Lung (tissue), 12 donors: Measurements from ENCODE around the gene HTR3B. TPM values are rescaled to one million over a fixed set of nuclear protein-coding genes. Genes with fewer than 3 reads are reported as not detected.
"Not testable (repeated sequence)": the region's sequence is repeated elsewhere in the genome, so short reads cannot be mapped to it uniquely, and the experiment has no call there.

Source experiments
- ATAC-seq: fragments of 200-7000 bp; cut with Tn5 transposase; one replicate; pipeline ENCODE4 v1.9.1; 2020; ENCODE audit warnings: moderate number of reproducible peaks; ENCODE audit not compliant: insufficient read depth, low FRiP score
- DNase-seq, 3 donors: peaks; one replicate each; pipeline ENCODE4 v3.0.0-alpha.2; 2013 to 2017
- H3K27ac ChIP-seq, 2 donors: one replicate each; pipeline ENCODE4 v1.5.1; 2013; ENCODE audit warnings: mild to moderate bottlenecking in 2 of 2, moderate library complexity in 2 of 2, control low read depth in 1 of 2, inconsistent platforms in 1 of 2, low read depth in 1 of 2, low read length in 1 of 2
- H3K27me3 ChIP-seq, 3 donors: one replicate each; pipeline ENCODE4 v1.5.1; 2013; ENCODE audit warnings: low read length in 2 of 3; ENCODE audit not compliant: control insufficient read depth in 3 of 3, insufficient read depth in 3 of 3
- H3K36me3 ChIP-seq, 4 donors: one replicate each; pipeline ENCODE4 v1.5.1; 2013; ENCODE audit warnings: low read length in 4 of 4, mild to moderate bottlenecking in 1 of 4, moderate library complexity in 1 of 4; ENCODE audit not compliant: control insufficient read depth in 4 of 4, insufficient read depth in 4 of 4
- H3K4me1 ChIP-seq, 5 donors: one replicate each; pipeline ENCODE4 v1.5.1; 2013; ENCODE audit warnings: low read length in 5 of 5, mild to moderate bottlenecking in 2 of 5, moderate library complexity in 1 of 5; ENCODE audit not compliant: control insufficient read depth in 5 of 5, insufficient read depth in 5 of 5
- H3K4me3 ChIP-seq: one replicate; pipeline ENCODE4 v1.5.1; 2013; ENCODE audit warnings: mild to moderate bottlenecking, control low read depth, moderate library complexity
- H3K9ac ChIP-seq, 2 donors: one replicate each; pipeline ENCODE4 v1.5.1; 2013; ENCODE audit warnings: low read length in 2 of 2, control low read depth in 1 of 2; ENCODE audit not compliant: insufficient read depth in 1 of 2
- H3K9me3 ChIP-seq, 4 donors: one replicate each; pipeline ENCODE4 v1.5.1; 2013; ENCODE audit warnings: low read length in 3 of 4, mild to moderate bottlenecking in 1 of 4, moderate library complexity in 1 of 4; ENCODE audit not compliant: control insufficient read depth in 4 of 4, insufficient read depth in 3 of 4
- CTCF ChIP-seq: IDR thresholded peaks from 2 replicates; pipeline ENCODE4 v1.5.1; 2012; ENCODE audit warnings: mild to moderate bottlenecking; ENCODE audit errors: control extremely low read depth, extremely low read depth
- WGBS, 2 donors: extraction: QIAGEN DNeasy Blood & Tissue Kit; methylation state at CpG; one replicate each; pipeline ENCODE4 v1.1.7; 2013; 5-methylcytosine and 5-hydroxymethylcytosine counted together
- polyA plus RNA-seq, 2 donors: library from polyadenylated mRNA; stranded (reverse); fragments of 200-250 nt; gene quantifications; one replicate each; pipeline ENCODE4 v1.2.1, GENCODE V29; 2013
- total RNA-seq, 2 donors: library from RNA; depleted of rRNA in 1 of 2; stranded (reverse); fragments of >200 nt in 1 of 2; gene quantifications; one replicate each; pipeline ENCODE4 v1.2.1, GENCODE V29; 2014 to 2021
- donor health status: control.
- donor health status: control.
- donor health status: Bipolar disorder and iron deficiency.
- donor health status: healthy.
- donor health status: DM: yes; HTN: yes; CAD: no.

The HTR3B gene
- total and polyA plus RNA-seq, 4 donors: 0.03 TPM; not detected in 3

- no peak overlapping the region for H3K27ac ChIP-seq
- H3K4me1 ChIP-seq: no peaks in the 10 kb centered on the region
- no peak for TF ChIP-seq CTCF
- no peaks in the 10 kb centered on the region for H3K27me3 ChIP-seq
- DNase-seq (no peak), ATAC-seq (no peak)
- H3K9me3 ChIP-seq: no peaks in the 10 kb centered on the region
- 74 to 81% methylated on average over 7 of the region's 7 CpGs for WGBS, 2 donors
- no peaks in the 10 kb centered on the region for H3K36me3 ChIP-seq
- H3K4me3 ChIP-seq: no peak overlapping the region
- H3K9ac ChIP-seq: no peak overlapping the region
Observed at GRCh38 chr11:113932788-113933187, 28.2 kb downstream of the HTR3B start.

- ATAC-seq, H3K27ac ChIP-seq, DNase-seq, H3K4me3 ChIP-seq, H3K9ac ChIP-seq, H3K9me3 ChIP-seq, H3K4me1 ChIP-seq, H3K27me3 ChIP-seq, H3K36me3 ChIP-seq: not testable (repeated sequence)
- 95 to 98% methylated on average over 3 of the region's 3 CpGs for WGBS, 2 donors
Observed at GRCh38 chr11:113934193-113934592, 29.6 kb downstream of the HTR3B start.

- WGBS, 2 donors: 67 to 86% methylated on average over 4 of the region's 4 CpGs
- ATAC-seq: no peak
- H3K36me3 ChIP-seq: no peaks in the 10 kb centered on the region
Observed at GRCh38 chr11:113934761-113935160, 30.2 kb downstream of the HTR3B start.

GRCh38 chr11:113935858-113936257 is 31.3 kb downstream of the HTR3B start:
- H3K27me3 ChIP-seq: no peaks in the 10 kb centered on the region
- H3K9me3 ChIP-seq: no peaks in the 10 kb centered on the region
- ATAC-seq: no peak
- no peak overlapping the region for H3K27ac ChIP-seq
- H3K4me3 ChIP-seq: no peak overlapping the region
- no peaks in the 10 kb centered on the region for H3K4me1 ChIP-seq
- TF ChIP-seq CTCF: no peak
- DNase-seq: no peak
- 58 to 71% methylated on average over 4 of the region's 4 CpGs for WGBS, 2 donors
- H3K9ac ChIP-seq: no peak overlapping the region
- H3K36me3 ChIP-seq: no peaks in the 10 kb centered on the region

More at GRCh38 chr11:113934761-113935160, 30.2 kb downstream of the HTR3B start:
- no peaks in the 10 kb centered on the region for H3K27me3 ChIP-seq
- H3K4me3 ChIP-seq: no peak overlapping the region
- H3K9ac ChIP-seq: no peak overlapping the region
- H3K4me1 ChIP-seq: no peaks in the 10 kb centered on the region
- no peaks in the 10 kb centered on the region for H3K9me3 ChIP-seq
- TF ChIP-seq CTCF: no peak
- no peak for DNase-seq
- H3K27ac ChIP-seq: no peak overlapping the region
